GM11168 (cell line): ENCODE data around the gene OPA1.
"Not testable (repeated sequence)": the region's sequence is repeated elsewhere in the genome, so short reads cannot be mapped to it uniquely, and the experiment has no call there.

Experiments used
- in situ Hi-C: fragments of 300-500 bp; cut with MboI; formaldehyde crosslinking; loops from one replicate; pipeline ENCODE4 v1.12.0; 2022; ENCODE audit warnings: low sequenced_read_pairs; ENCODE audit not compliant: unreplicated experiment

OPA1 gene

DNA sequence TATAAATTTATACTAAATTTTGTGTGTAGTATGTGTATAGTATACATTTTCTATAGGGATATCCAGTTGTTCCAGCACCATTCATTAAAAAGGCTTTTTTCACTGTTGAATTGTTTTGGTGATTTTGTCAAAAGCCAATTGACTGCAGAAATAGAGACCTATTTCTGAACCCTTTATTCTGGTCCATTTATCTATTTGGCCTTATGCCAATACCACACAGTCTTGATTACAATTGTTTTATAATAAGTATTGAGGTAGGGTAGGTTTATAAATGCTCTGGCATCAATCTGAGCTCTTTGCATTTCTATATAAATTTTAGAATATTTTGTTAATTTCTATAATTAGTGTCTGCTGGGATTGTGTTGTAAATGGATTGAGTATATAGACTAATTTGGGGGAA is 6.5 kb upstream of the OPA1 start:
- in situ Hi-C loops = no loop called here

GRCh38 chr3:193589129-193589528 is 3.9 kb upstream of the OPA1 start:
- in situ Hi-C loops = no loop called here

DNA sequence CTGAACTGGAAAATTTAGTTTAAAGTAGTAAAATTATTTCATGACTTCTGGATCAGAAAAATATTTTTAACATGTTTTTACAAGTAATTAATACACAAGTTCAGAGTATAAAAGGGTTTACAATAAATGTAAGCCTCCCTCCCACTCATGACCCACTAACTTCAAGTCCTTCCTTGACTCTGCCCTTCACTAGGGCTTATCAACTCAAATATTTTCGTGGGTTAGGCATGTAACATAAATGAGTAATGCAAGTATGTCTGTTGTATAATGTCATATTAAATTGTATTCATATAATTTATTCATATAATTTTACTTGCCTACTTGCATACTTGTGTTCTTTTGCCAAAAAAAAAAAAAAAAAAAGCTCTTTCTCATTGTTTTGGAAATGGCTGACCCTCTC is 3.4 kb upstream of the OPA1 start:
- in situ Hi-C loops = no loop called here

GRCh38 chr3:193590088-193590856 is 2.7 kb upstream of the OPA1 start:
- in situ Hi-C loops = no loop called here

DNA sequence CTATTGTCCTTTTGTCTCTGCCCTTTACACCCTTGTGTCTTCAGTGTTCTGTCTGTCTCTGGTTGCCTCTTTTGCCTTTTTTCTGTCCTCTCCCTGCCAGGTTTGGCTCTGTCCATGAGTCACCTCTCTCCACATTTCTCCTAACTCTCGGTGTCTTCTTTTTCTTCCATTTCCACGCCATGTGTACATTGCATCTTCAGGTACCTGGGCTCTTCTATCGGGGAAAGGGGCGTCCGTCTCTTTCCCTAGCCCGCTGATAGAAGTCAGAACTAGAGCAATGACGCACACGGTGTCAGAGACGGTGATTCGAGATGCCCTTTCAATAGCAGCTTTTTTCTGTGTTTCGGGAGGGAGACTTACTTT is 641 bp downstream of the OPA1 start:
- in situ Hi-C loops = no loop called here

- in situ Hi-C loops = no loop called here
Measured at GRCh38 chr3:193594946-193595689, 2.1 kb downstream of the OPA1 start.

GRCh38 chr3:193595939-193596487 is 3.0 kb downstream of the OPA1 start:
- in situ Hi-C loops = no loop called here

DNA sequence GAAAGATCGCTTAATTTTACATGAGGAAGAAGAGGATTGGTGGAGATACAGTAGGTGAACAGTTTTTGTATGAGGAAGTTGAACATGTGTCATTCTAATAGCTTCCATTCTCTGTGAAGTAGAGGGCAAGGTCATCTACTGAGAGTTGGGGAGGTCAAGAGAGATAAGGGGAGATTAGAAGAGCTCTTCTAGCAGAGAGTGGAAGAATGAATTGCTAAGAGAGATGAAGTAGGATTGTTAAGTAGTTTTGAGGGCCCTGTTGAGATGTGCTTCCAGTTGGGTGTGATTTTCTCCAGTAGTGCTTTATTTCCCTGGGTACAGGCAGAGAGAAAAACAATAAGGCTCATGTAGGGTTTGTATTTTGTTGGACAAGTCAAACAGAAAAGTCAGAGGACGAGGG is 5.2 kb downstream of the OPA1 start:
- in situ Hi-C loops = no loop called here

DNA sequence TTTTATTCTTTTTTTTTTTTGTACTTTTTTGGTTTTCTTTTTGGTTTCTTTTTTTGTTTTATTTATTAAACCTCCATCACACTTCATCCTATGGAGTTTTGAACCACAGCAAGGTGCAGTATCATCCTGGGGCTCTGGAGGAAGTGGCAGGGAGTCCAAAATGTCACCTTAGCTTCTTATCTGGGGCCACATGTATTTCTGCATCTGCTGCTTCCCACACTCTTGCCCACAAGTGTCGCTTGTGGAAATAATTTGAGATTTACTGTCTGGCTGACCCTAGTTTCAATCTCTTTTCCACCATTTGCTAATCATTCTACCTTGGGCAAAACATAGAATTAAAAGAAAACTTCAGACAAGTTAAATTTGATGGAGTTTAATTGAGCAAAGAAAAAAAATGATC is 6.4 kb downstream of the OPA1 start:
- in situ Hi-C loops = no loop called here

- in situ Hi-C loops = no loop called here
Measured at GRCh38 chr3:193605876-193606275, 12.9 kb downstream of the OPA1 start.

- in situ Hi-C loops = not testable (repeated sequence)
Measured at GRCh38 chr3:193606892-193607291, 13.9 kb downstream of the OPA1 start.

DNA sequence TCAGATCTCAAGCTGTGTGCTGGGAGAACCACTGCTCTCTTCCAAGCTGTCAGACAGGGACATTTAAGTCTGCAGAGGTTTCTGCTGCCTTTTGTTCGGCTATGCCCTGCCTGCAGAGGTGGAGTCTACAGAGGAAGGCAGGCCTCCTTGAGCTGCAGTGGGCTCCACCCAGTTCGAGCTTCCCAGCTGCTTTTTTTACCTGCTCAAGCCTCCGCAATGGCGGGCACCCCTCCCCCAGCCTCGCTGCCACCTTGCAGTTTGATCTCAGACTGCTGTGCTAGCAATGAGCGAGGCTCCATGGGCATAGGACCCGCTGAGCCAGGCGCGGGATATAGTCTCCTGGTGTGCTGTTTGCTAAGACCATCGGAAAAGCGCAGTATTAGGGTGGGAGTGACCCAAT is 17.5 kb downstream of the OPA1 start:
- in situ Hi-C loops = not testable (repeated sequence)

DNA sequence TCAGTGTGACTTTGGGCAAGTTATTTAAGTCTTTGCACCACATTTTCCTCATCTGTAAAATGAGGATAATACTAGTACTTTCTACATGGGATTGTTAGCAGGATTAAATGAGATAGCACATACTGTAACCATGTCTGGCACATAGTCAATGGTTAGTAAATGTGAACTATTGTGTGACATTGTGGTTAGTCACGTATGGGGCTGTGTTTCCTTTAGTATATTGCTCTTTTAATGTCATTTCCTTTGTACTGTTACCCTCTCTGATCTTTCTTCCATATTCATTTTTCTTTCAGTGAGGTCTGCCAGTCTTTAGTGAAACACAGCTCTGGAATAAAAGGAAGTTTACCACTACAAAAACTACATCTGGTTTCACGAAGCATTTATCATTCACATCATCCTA is 21.4 kb downstream of the OPA1 start:
- in situ Hi-C loops = no loop called here

GRCh38 chr3:193617628-193618027 is 24.6 kb downstream of the OPA1 start:
- in situ Hi-C loops = no loop called here

- in situ Hi-C loops = no loop called here
Measured at GRCh38 chr3:193620057-193620456, 27.0 kb downstream of the OPA1 start.

DNA sequence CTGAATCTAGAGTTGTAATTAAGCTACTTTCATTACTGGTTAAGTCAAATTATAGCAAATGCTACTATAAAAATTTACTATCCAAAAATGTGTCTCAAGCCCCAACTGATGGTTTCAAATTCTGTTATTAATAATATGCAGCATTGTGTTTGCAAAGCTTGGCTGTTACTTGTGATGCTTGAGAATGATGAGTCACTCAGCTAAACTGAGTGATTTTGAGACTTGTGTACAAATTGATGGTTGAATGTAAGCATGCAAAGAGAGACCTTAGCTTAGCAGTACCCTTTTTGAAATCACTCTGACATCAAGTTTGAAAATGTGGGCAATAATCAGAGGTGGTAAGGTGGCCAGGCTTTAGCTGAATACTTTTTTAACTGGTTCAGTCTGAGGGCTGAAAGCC is 27.6 kb downstream of the OPA1 start:
- in situ Hi-C loops = no loop called here

- in situ Hi-C loops = no loop called here
Measured at GRCh38 chr3:193621127-193621526, 28.1 kb downstream of the OPA1 start.

GRCh38 chr3:193630005-193630404 is 37.0 kb downstream of the OPA1 start:
- in situ Hi-C loops = no loop called here

DNA sequence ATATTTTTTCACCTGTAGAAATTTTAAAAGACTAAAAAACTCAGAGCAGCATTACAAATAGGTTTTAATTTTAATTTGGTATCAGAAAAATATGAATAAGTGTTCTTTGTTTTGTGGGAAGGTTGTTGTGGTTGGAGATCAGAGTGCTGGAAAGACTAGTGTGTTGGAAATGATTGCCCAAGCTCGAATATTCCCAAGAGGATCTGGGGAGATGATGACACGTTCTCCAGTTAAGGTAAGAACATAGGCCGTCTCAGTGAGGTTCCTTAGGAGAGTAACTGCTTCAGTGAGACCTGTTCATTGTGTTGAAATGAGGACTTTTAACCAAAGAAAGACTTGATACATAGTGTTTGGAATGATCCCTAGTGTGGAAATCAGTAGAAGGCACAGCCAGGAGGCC is 44.8 kb downstream of the OPA1 start:
- in situ Hi-C loops = no loop called here

- in situ Hi-C loops = no loop called here
Measured at GRCh38 chr3:193638833-193639232, 45.8 kb downstream of the OPA1 start.

DNA sequence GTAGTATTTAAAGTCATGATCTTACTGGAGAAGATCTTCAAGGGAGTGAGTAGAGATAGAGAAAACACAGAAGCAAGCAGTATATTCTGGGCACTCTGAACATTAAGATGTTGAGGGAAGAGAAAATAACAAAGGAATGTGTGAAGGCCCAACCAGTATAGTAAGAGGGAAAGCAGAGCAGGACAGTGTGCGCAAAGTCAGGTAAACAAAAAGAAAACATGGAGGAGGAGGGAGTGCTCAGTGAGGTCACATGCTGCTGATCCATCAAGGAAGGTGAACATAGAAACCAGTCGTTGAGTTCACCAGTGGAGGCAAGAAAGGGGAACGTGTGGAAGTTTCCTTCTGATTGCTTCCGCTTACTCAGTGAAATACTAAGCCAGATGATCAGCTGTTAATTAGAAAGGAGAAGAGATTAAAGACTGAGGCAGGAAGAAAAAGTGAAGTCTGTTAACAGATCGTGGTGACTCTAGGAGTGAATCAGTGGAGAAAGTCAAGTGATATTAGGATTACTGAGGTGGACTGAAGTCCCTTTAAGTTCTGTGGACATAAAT is 47.2 kb downstream of the OPA1 start:
- in situ Hi-C loops = no loop called here
